ENCODE data around the gene LY9. TPM values are rescaled to one million over a fixed set of nuclear protein-coding genes. Genes with fewer than 3 reads are reported as not detected.
"Not testable (repeated sequence)": the region's sequence is repeated elsewhere in the genome, so short reads cannot be mapped to it uniquely, and the experiment has no call there.

Gene LY9
- total RNA-seq, 4 donors from 2014 or later: 0.33 to 2.1 (median 0.63) TPM

GRCh38 chr1:160781914-160782689 is 13.9 kb upstream of the LY9 start:
- H3K4me3 ChIP-seq (replicated peaks in 1 of 3): no peak overlapping the region
- TF ChIP-seq, protein P1, sequence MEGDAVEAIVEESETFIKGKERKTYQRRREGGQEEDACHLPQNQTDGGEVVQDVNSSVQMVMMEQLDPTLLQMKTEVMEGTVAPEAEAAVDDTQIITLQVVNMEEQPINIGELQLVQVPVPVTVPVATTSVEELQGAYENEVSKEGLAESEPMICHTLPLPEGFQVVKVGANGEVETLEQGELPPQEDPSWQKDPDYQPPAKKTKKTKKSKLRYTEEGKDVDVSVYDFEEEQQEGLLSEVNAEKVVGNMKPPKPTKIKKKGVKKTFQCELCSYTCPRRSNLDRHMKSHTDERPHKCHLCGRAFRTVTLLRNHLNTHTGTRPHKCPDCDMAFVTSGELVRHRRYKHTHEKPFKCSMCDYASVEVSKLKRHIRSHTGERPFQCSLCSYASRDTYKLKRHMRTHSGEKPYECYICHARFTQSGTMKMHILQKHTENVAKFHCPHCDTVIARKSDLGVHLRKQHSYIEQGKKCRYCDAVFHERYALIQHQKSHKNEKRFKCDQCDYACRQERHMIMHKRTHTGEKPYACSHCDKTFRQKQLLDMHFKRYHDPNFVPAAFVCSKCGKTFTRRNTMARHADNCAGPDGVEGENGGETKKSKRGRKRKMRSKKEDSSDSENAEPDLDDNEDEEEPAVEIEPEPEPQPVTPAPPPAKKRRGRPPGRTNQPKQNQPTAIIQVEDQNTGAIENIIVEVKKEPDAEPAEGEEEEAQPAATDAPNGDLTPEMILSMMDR (IDR thresholded peaks at IDR 0.05): no peak
- TF ChIP-seq POLR2A (IDR thresholded peaks at IDR 0.05): no peak
- no peak for DNase-seq
- 77 to 82% methylated on average over 9 of the region's 9 CpGs for WGBS, 2 donors
- H3K9me3 ChIP-seq: no peaks in the 10 kb centered on the region
- H3K4me1 ChIP-seq: peaks cover 8 to 14% of the 10 kb centered on the region in 2 donors
- intact Hi-C loops (cut with DNase I): no loop called here
- no peaks in the 10 kb centered on the region for H3K27me3 ChIP-seq
- H3K27ac ChIP-seq: peak overlapping the region in 1 of 3 donors; percentile 6
- no peaks in the 10 kb centered on the region for H3K36me3 ChIP-seq

DNA sequence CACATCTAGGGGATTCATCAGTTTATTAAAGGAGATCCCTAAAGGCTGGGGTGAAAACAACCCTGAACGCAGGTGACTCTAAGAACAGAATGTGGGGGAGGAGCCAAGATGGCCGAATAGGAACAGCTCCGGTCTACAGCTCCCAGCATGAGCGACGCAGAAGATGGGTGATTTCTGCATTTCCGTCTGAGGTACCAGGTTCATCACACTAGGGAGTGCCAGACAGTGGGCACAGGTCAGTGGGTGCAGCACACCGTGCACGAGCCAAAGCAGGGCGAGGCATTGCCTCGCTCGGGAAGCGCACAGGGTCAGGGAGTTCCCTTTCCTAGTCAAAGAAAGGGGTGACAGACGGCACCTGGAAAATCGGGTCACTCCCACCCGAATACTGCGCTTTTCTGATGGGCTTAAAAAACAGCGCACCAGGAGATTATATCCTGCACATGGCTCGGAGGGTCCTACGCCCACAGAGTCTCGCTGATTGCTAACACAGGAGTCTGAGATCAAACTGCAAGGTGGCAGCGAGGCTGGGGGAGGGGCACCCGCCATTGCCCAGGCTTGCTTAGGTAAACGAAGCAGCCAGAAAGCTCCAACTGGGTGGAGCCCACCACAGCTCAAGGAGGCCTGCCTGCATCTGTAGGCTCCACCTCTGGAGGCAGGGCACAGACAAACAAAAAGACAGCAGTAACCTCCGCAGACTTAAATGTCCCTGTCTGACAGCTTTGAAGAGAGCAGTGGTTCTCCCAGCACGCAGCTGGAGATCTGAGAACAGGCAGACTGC is 12.8 kb upstream of the LY9 start:
- DNase-seq; H3K36me3 ChIP-seq; H3K27me3 ChIP-seq; H3K27ac ChIP-seq; H3K4me3 ChIP-seq (replicated peaks in 1 of 3); H3K9me3 ChIP-seq; intact Hi-C loops (cut with DNase I): not testable (repeated sequence)
- H3K4me1 ChIP-seq: peaks cover 8 to 14% of the 10 kb centered on the region in 2 donors
- 90 to 93% methylated on average over 14 to 23 of the region's 25 CpGs for whole genome bisulfite sequencing, 2 donors

DNA sequence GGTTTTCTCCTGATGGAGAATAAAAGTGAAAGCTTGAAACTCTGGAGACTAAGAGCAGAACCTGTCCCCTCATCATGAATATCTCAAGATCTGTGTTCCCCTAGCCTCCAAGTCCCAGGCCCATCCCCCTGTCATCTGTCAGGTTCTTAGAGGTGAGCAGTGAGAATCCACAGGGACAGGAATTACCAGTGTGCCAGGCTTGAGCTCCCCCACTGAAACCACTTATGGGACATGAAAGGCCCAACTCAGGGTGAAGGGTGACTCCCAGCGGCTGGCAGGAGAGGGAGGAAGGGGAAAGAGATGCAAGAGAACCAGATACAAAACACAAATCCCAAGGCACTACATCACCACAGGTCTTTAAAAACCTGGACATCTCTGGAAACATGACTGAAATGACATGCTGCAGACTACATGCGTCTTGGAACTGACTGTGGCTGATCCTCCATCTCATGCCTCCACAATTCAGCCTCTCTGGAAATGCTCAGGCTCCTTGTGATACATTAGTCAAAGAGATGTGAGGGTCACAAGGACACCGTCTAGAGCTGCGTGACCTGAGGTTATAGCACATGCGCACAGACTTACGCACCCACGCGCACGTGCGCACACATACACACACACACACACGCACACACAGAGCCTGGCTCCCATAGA is 6.8 kb upstream of the LY9 start:
- intact Hi-C loops (cut with DNase I): no loop called here
- H3K36me3 ChIP-seq: no peaks in the 10 kb centered on the region
- no peaks in the 10 kb centered on the region for H3K27me3 ChIP-seq
- DNase-seq: no peak
- TF ChIP-seq, protein P1 (IDR thresholded peaks at IDR 0.05): no peak
- TF ChIP-seq POLR2A (IDR thresholded peaks at IDR 0.05): no peak
- H3K27ac ChIP-seq: no peak overlapping the region
- H3K4me3 ChIP-seq (replicated peaks in 1 of 3): no peak overlapping the region
- H3K4me1 ChIP-seq: no peaks in the 10 kb centered on the region
- WGBS, 2 donors: 92 to 93% methylated on average over 11 of the region's 11 CpGs
- H3K9me3 ChIP-seq: no peaks in the 10 kb centered on the region

- WGBS, 2 donors: 91 to 93% methylated on average over 13 of the region's 13 CpGs
- no peak for TF ChIP-seq POLR2A (IDR thresholded peaks at IDR 0.05)
- TF ChIP-seq, protein P1 (IDR thresholded peaks at IDR 0.05): no peak
- Histone ChIP-seq H3K36me3 (no peaks in the 10 kb centered on the region), H3K27me3 (no peaks in the 10 kb centered on the region), H3K4me1 (no peaks in the 10 kb centered on the region), H3K4me3 (replicated peaks in 1 of 3) (no peak overlapping the region), H3K9me3 (no peaks in the 10 kb centered on the region), H3K27ac (no peak overlapping the region)
- intact Hi-C loops (cut with DNase I): no loop called here
- DNase-seq: no peak
Measured at GRCh38 chr1:160789702-160790611, 6.0 kb upstream of the LY9 start.

- H3K4me1 ChIP-seq: no peaks in the 10 kb centered on the region
- no peaks in the 10 kb centered on the region for H3K9me3 ChIP-seq
- H3K27me3 ChIP-seq: no peaks in the 10 kb centered on the region
- no peaks in the 10 kb centered on the region for H3K36me3 ChIP-seq
- intact Hi-C loops (cut with DNase I): no loop called here
- WGBS, 2 donors: 47 to 52% methylated on average over 3 of the region's 3 CpGs
- DNase-seq: no peak
- H3K4me3 ChIP-seq (replicated peaks in 1 of 3): no peak overlapping the region
- no peak overlapping the region for H3K27ac ChIP-seq
- TF ChIP-seq POLR2A (IDR thresholded peaks at IDR 0.05): no peak
- TF ChIP-seq, protein P1 (IDR thresholded peaks at IDR 0.05): no peak
Measured at GRCh38 chr1:160794376-160794775, 1.6 kb upstream of the LY9 start.

All from thyroid gland (tissue), 4 donors.